Astrocyte of the spinal cord (primary cell): ENCODE measurements around the gene MRC2.

Experiments used
- DNase-seq: peaks from one replicate; pipeline ENCODE4 v3.0.0; 2011; ENCODE audit warnings: low read depth, low spot score
- H3K4me3 ChIP-seq: 2 replicates; pipeline ENCODE4 v1.5.1; 2011; ENCODE audit warnings: low read depth, mild to moderate bottlenecking, low read length, moderate library complexity
- CTCF ChIP-seq: IDR thresholded peaks from 2 replicates; pipeline ENCODE4 v1.5.1; 2012; ENCODE audit warnings: low read depth, mild to moderate bottlenecking, low read length, inconsistent platforms
- in situ Hi-C: cut with HindIII; loops from 2 replicates; pipeline ENCODE4 v1.10.0; 2017; ENCODE audit warnings: low sequenced_read_pairs

The MRC2 gene

DNA sequence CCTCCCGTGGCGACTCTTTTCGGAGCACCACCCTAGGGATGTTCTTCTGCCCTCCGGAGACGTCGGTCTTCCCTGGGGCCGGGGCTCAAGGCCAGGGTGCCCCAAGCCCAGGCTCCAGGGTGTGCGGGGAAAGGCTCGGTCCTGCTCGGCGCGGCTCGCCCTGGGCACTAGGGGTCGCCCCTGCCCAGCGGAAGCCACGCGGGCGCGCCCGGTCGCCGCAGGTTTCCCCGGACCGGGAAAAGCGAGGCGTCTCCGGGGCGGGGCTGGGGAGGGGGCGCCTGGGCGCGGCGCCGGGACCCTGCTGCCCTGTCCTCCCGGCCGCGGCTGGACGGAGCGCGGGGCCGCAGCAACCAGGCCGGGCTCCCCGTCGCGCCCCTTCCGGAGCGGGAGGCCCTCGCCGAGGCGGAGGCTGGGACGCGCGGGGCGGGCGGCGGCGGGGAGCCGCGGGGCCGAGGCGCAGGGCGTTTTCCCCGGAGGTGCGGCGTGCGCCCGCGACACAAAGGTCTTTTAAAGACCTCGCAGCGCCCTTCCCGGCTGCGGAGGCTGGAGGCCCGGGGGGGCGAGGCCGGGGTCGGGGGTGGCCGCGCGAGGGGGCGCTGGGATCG, 76.4 kb downstream of the MRC2 start:
- in situ Hi-C loops = no loop called here
- DNase-seq = peak; percentile 60
- peak; percentile 75 for TF ChIP-seq CTCF
- peak overlapping the region; percentile 59 for H3K4me3 ChIP-seq

DNA sequence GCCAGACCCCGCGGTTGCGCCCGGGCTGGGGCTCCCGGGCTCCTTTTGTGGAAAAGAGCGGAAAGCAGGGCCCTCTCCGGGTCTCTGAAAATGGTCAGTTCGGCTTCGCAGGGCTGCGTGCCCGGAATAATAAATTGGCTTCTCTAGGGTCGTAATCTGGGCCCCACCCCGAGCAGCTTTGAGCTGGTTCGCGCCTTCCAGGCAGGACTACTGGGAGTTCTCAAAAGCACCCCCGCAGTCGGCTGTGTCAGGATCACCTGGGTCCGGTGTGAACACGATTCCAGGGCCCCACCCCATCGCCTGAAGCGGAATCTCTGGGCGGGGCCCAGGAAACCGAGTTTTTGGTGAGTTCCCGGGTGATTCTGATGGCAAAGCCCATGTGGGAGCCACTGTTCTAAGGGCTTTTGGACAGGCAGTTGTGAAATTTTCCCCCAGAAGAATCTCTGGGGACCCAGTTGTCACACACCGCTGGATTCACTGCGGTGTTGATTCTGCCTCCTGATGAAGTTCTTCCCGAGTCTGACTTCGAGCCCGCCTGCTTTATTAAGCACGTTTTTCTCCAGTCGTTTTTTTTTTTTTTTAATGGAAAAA, 77.0 kb downstream of the MRC2 start:
- peak; percentile 62 for DNase-seq

DNA sequence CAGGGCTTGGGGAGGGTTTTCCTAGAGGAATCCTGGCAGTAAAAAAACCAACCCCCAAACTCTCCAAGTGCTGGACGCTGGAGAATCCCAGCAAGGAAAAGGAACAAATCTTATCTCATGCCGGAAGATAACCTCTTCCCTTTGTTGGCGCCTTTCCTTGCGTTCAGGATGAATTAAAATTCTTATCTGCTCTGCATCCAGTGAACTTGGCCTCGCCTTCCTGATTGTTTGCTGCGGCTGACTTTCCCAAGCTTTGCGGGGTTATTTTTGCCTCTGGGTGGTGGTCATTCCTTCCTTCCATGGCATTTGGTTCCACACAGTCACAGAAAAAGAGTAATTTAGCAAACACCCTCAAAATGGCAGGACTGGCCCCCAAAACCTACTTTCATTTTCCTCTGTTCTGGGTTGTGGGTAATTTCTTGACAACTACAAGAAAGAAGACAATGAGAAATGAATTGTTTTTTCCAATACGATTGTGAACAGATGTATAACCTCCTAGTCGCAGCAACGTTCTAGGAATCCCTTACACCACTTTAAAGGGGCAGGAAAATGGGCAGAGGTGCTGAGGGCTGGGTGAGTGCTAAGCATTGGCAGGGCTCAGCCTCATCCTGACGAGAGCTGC, 77.8 kb downstream of the MRC2 start:
- in situ Hi-C loops = no loop called here
- peak; percentile 51 for DNase-seq
- H3K4me3 ChIP-seq = peak overlapping the region; percentile 59
- TF ChIP-seq CTCF = no peak

More for the DNA sequence above, 77.0 kb downstream of the MRC2 start:
- in situ Hi-C loops = no loop called here
- H3K4me3 ChIP-seq = peak overlapping the region; percentile 59
- TF ChIP-seq CTCF = no peak

- DNase-seq = no peak
- peak overlapping the region; percentile 59 for H3K4me3 ChIP-seq
- no peak for TF ChIP-seq CTCF
- in situ Hi-C loops = no loop called here
These were observed 78.5 kb downstream of the MRC2 start for GRCh38 chr17:62705778-62706597.

- no peak for DNase-seq
- in situ Hi-C loops = no loop called here
- H3K4me3 ChIP-seq = no peak overlapping the region
- no peak for TF ChIP-seq CTCF
These were observed 79.3 kb downstream of the MRC2 start for GRCh38 chr17:62706598-62707424.

- DNase-seq = no peak
- in situ Hi-C loops = no loop called here
- H3K4me3 ChIP-seq = no peak overlapping the region
- TF ChIP-seq CTCF = no peak
These were observed 79.9 kb downstream of the MRC2 start for GRCh38 chr17:62707425-62707739.
